IPS DF 4.7 (cell line): Measurements from ENCODE around the gene MAN1B1.

Experiments
- DNase-seq: peaks from one replicate; pipeline ENCODE4 v3.0.0-alpha.2; 2013; ENCODE audit warnings: low spot score; ENCODE audit errors: extremely low read depth

MAN1B1 gene

DNA sequence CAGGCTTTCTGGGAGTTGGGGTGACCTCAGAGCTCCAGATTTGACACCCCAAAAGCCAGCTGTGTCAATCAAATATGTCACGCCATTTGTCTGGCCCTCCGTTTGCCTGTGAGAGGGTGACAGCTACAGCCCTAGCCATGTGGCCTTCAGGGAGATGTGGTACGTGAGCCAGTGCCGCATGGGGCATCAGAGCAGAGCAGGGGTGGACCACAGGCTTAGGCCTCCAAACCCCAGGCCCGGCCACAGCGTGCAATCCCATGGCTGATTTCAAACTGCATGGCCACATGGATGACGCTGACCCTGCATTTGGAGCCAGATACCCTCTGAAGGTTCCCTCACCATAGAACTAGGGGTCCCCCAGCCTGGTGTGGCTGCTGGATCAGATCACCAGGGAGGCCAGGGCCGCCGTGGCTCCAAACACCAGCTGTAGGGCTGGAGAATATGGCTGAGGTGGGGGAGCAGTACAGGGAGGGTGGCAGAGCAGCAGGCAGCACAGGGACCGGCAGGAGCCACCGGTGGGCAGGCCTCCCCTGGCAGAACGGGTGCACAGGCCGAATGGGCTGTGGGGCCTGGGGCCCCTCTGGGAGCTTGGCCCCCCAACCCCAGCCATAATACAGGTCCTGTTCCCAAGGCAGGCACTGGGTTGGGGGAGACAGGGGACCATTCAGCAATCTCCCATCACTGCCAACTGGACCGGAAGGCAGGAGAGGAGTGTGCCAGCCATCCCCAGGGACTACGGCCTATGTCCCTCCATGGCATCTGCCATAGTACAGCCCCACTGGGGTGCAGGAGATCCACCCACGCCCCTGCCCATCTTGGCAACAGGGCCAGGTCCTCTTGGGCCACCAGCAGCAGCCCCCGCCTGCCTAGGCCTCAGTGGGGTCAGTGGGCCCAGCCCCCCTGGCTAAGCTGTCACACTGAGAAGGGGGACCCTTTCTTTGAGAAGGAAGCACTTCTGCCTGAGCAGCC is 18.0 kb upstream of the MAN1B1 start:
- DNase-seq, result no peak

DNA sequence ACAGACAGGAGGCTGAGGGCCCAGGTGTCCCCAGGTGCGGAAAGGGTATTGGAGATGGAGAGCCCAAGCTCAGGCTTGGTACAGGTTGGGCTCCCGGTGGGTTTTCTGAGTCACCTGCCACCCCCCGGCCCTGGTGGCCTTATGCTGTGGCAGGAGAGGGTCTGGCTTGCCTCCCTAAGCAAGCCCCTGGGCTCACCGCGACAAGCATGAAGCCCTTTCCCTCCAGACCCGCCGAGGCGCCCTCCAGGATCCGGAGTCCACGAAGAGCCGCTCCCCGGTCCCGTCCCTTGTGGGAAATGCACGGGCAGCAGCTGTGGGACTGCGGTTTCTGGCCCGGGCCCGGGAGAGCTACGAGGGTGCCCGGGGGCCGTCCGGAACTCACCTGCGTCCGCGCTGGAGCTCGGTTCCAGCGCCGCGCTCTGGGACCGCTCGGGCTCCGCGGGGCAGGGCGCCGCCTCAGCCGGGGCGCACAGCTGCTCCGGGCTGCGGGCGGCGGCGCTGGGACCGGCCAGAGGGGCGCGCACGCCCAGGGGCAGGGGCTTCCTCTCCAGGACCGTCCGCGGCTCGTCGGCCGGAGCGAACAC is 17.2 kb upstream of the MAN1B1 start:
- DNase-seq, result no peak

DNA sequence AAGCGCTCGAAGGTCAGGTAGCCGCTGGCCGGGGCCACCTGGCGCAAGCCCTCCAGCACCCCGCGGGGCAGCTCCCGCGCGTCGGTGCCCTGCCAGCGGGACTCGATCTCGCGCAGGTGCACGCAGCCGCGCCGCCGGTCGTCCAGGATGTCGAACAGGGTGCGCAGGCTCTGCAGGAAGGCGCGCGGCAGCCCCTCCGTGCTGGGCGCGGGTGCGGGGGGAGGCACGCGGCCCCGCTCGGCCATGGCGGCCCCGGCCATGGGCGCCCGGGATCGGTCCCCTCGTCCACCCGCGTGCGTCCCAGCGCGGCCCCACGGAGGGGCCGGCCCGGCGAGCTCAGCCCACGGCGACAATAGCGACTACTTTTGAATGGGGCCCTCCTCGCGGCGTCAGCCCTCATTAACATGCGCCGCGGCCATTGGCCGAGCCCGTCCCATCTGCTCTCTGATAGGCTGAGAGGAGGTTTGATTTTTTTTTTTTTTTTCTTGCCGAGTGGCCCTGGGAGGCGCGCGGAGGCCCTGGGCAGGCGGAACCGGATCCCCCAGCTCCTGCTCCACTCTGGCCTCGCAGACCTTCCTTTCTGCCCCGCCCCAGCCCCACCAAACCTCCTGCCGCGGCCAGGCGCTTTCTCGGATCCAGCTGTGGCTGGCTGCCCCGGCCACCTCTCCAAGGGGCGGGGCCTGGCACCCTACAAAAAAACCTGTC is 16.4 kb upstream of the MAN1B1 start, which contains the start of gene SAPCD2:
TSS of gene SAPCD2 (minus strand) at position 357 of the 705 bp plus-strand sequence. CDS start at position 260, 97 bp downstream.
- DNase-seq, result no peak

DNA sequence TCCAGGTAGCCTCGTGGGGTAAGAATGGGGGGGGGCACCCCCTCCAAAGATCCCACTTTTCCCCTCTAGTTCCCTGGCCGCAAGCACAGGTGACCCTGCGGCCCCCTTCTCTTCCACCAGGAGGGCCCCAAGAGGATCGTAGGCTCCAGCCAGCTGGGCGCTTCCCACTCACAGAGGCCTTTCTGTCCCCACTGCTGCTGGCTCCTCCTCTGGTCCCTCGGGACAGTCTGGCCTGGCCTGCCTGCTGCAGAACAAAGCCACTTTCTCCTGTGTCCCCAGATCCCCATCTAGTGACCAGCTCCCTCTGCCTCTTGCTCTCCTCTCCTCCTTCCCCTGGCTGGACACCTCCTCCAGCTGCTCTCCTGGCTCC is 15.9 kb upstream of the MAN1B1 start:
- no peak for DNase-seq

DNA sequence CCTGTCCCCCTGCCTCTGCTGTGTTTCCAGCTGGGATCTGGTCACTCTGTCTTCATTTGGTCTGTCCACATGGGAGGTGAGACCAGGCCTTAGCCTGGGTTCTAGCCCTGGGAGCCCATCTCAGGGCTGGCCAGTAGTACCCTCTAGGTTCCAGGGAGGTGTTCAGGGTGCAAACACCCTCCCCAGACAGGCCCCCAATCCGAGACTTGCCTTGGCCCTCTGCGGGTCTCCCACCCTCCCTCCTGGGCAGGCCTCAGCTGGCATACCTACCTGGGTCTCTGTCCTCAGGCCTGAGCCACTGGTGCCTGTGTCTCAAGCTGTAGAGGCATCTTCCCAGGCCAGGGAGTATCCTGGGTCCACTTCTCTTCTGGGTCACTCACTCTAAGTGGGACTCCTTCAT is 15.5 kb upstream of the MAN1B1 start:
- DNase-seq, result no peak

DNA sequence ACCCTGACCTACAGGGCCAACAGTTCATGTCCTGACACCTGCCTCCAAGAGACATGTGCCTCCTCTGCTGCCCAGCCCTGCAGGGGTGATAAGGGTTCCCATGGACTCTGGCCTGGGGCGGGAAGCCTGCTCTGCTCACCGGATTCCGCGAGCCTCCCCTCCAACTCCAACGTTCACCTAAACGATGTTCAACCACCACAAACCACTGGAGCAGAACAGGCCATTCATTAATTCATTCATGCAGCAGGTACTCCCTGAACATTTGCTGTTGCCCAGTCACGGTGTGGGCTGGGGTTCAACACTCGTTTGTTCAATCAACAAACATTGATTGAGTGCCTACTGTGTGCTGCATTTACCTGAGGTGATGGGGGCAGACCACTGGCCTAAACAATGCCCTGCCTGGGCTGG is 12.8 kb upstream of the MAN1B1 start:
- DNase-seq, result no peak

DNA sequence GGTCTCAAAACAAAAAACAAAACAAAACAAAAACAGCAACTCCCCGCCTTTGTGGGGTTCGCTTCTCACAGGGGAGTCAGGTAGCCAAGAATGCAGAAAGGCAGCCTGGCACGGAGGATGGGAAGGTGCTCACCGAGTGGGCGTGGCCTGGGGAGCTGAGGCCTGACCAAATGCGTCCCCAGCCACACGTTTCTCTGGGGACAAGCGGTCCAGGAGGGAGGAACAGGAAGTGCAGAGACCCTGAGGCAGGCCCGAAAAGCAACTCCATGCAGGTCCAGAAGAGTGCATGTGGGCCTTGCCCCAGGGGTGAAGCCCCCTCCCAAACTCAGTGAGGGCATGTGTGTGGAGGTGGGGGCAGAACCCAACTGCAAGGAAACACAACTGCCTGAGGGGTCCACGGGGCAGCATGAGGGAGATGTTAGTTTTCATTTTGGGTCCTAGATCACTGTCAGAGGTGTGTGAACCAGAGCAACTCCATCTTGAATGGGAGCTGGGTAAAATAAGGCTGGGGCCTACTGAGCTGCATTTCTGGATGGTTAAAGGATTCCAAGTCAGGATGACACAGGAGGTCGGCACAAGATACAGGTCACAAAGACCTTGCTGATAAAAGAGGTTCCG is 12.0 kb upstream of the MAN1B1 start:
- DNase-seq, result no peak

DNA sequence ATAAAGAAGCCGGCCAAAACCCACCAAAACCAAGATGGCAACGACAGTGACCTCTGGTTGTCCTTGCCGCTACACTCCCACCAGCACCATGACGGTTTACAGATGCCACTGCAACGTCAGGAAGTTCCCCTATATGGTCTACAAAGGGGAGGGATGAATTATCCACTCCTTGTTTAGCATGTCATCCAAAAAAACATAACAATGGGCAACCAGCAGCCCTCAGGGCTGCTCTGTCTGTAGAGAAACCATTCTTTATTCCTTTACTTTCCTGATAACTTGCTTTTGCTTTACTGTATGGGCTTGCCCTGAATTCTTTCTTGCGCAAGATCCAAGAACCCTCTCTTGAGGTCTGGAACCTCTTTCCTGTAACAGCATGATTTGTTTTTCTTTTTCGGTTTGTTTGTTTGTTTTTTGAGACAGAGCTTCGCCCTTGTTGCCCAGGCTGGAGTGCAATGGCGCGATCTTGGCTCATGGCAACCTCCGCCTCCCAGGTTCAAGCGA is 11.5 kb upstream of the MAN1B1 start:
- DNase-seq, result no peak

DNA sequence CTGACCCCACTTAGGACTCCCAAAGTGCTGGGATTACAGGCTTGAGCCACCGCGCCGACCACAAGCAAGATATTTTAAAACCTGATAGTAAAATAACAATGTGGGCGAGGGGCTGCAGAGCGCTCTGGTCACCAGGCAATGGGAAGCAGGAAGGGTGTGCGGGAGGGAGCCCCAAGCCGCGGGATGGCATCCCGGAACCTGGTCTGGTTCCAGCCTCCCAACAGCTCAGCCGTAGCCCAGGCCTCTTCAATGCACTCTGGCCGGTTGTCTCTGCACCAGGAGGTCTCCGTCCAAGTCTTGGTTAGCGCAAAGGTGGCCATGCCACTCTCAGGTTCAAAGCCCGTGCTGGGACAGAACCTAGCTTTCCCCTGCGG is 10.2 kb upstream of the MAN1B1 start:
- DNase-seq, result no peak

DNA sequence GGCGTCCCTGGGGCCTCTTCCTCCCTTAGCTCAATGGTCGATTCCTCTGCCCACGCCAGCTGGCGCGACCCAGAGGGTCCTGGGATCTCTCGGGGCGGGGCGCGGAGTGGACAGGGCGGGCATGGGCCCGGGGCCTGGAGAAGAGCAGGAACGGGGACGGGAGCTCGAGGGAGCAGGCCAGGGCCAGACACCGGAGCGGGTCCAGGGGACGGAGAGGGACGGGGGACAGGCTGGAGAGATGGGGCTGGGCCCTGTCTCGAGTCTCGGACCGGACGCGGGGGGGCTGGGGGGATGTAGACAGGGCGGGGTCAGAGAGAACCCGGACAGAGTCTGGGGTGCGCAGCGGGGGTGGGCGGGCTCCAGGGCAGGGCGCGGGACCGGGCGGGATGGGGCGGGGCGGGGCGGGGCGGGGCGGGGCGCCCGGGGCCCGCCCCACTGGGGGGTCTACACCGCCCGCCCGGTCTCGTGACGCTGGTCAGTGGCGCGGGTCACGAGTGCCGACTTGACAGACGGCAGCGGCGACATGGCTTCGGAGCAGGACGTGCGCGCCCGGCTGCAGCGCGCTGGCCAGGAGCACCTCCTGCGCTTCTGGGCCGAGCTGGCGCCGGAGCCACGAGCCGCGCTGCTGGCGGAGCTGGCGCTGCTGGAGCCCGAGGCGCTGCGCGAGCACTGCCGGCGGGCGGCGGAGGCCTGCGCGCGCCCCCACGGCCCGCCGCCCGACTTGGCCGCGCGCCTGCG is 9.6 kb upstream of the MAN1B1 start, which contains the start of gene UAP1L1:
TSS of gene UAP1L1 (plus strand) at position 508 of the 738 bp plus-strand sequence. CDS start at position 524, 16 bp downstream.
- DNase-seq, result no peak

DNA sequence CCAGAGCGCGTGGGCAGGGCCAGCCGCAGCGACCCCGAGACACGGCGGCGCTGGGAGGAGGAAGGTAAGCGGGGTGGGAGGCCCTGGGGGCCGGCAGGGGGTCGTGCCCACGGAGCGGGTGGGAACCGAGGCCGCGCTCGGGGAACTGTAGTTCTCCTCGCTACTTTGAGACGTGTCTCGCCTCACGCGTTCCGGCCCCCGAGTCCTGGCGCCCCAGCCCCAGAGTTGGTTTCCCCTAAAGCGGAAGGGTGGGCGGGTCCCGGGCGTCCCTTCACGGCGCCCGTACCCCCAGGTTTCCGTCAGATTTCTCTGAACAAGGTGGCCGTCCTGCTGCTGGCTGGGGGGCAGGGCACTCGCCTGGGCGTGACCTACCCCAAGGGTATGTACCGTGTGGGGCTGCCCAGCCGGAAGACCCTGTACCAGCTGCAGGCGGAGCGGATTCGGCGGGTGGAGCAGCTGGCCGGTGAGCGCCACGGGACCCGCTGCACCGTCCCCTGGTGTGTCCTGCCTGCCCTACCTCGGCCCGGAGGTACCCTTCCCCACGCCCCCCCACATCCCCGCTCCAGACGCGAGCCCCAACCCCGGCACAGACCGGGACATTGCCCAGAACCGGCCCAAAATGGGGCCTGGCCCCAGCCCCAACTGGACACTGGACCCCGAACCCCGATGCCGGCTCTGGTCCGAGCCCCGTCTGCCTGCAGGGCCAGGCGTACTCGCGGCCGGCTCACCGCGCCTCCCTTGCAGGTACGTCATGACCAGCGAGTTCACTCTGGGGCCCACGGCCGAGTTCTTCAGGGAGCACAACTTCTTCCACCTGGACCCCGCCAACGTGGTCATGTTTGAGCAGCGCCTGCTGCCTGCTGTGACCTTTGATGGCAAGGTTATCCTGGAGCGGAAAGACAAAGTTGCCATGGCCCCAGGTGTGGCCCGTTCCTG is 8.8 kb upstream of the MAN1B1 start:
- no peak for DNase-seq

DNA sequence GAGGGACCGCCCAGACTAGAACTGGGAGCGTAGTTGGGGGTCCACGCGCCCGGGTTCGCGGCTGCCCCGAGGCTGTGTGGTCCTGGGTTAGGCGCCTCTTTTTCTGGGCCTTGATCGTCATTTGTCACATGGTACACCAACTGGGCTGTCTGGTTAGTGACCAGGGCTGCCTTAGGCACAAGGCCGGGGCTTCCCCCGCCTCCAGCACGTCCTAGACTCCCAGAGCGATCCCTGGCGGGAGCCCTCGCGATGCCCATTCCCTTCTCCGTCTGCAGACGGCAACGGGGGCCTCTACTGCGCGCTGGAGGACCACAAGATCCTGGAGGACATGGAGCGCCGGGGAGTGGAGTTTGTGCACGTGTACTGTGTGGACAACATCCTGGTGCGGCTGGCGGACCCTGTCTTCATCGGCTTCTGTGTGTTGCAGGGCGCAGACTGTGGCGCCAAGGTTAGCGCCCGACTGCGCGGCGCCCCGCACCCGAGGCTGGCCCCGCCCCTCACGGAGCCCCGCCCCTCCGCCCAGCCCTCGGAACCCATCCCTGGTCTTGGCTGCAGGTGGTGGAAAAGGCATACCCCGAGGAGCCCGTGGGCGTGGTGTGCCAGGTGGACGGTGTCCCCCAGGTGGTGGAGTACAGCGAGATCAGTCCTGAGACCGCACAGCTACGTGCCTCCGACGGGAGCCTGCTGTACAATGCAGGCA is 7.9 kb upstream of the MAN1B1 start:
- DNase-seq, result no peak

DNA sequence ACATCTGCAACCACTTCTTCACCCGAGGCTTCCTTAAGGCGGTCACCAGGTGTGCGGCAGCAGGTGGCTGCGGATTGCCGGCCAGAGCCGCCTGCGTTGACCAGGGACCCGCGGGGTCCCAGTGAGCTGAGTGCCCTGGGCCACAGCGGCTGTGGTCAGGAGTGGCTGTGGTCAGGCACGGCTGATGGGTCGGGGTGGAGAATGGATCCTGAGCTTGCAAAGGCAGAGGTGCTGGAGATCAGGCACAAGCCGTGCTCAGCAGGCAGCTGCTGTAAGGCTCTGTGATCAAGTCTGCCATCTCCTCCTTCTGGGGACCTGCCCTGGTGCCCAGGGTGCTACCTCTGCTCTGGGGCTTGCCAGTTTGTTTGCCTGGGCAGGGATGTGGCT is 7.4 kb upstream of the MAN1B1 start:
- no peak for DNase-seq

DNA sequence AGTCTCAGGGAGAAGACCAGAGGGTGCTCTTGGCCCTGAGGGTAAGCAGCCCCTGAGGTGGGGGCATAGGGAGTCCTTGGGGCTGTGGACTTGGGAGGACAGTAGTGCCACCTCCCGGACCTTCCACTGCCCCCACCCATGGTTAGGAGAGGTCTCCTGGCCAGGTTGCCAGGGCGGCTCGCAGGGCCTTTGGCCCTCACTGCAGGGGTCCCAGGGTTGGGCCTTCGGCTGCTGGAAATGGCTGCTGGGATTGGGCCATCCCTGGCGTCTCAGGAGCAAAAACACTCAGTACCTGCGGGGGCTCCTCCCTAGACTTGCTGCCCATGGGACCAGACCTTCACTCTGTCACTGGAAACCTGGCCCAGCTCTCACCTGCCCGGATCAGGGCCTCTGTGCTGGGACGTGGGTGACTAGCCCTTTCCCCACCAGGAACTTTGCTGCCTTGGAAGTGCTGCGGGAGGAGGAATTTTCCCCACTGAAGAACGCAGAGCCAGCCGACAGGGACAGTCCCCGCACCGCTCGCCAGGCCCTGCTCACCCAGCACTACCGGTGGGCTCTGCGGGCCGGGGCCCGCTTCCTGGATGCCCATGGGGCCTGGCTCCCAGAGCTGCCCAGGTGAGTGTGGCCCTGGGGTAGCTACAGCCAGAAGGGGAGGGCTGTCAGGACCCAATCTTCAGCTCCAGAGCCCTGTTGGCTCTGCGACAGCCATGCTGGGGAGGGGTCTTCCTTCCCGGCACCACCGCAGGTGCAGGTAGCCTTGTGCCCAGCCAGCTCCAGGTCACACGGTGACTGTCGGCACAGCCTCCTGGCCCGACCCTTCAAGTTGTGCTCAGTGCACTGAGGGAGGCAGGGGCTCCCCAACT is 6.3 kb upstream of the MAN1B1 start:
- no peak for DNase-seq

DNA sequence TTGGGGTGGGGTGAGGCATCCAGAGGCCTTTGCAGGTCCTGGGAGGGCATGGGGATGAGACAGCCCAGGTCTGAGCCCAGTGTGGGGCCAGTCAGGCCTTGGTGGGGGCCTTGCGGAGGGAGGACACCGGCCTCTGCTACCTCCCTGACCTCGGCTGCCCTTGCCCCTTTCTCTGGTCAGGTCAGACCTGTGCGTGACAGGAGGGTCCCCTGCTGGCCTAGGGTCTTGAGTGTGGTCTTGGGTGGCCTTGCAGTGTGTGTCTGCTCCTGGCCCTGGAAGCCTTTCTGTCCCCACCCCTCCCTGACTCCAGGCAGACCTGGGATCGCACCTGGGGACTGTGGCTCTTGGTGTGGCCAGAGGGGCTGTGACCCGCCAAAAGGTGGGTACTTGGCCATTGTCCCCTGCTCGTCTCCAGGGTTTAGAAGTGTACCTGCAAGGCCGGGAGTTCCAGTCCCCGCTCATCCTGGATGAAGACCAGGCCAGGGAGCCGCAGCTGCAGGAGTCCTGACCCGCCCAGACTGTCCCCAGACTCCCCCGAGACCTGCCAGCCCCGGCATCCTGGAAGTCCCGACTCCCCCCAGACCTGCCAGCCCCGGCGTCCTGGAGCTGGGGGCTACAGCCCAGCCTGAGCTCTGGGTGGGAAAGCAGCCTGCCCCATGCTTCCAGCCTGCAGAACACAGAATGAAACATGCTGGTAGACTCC is 4.4 kb upstream of the MAN1B1 start:
- DNase-seq, result no peak

DNA sequence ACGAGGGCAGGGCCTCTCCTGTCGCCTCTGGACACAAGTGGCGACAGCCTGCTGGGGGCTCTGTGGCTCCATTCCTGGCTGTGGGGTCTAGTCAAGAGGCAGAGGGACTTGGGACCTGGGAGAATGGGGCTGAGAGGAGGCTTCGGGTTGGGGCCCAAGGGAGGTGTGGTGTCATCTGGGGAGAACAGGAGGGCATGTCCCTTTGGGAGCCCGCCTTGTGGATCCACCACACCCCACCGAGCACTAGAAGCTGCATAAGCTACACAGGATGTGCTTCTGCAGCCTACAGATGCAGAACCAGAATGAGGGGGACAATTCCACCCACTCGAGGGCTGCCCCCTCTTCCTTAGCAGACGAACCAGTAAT is 3.9 kb upstream of the MAN1B1 start:
- no peak for DNase-seq

DNA sequence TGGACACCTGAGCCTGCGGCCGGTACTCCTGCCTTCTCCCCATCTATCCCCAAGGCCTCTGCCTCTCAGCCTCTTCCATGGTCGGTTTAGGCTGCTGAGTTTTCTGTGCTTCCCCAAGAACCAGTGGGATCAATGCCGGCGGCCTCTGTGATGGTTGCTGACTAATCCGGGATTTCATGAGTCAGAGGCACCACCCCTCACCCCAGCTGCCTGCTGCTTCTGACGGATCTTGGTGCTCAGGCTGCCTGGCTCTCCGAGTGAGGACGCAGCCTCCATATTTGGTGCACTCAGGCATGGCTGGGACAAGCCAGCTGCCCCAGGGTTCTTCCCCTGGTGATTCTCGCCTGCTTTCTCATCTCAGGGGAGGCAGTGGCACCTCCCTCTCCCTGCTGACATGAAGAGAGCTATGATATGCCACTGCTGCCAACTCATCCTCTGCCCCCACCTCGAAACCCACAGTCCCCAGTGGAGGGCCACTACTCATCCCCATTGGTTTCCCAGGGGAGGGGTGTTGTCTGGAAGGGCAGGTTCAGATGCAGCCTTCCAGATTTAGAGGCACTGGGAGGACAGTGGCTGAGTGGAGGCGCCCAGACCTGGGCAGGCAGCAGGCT is 3.3 kb upstream of the MAN1B1 start:
- DNase-seq, result no peak
